HepG2 (cell line): Measurements from ENCODE around the gene PSMC5. TPM values are rescaled to one million over a fixed set of nuclear protein-coding genes. Genes with fewer than 3 reads are reported as not detected.

Experiments used
- HDAC1 ChIP-seq: sonication (generic); formaldehyde crosslinking; IDR thresholded peaks from 2 replicates; pipeline ENCODE4 v1.5.1; 2020; ENCODE audit warnings: mild to moderate bottlenecking, missing genetic modification reagents
- HNRNPL ChIP-seq: fragments of 200-400 bp; formaldehyde crosslinking; IDR thresholded peaks from 2 replicates; pipeline ENCODE4 v1.6.1; 2017; ENCODE audit warnings: mild to moderate bottlenecking, low read depth, low read length
- RFX5 ChIP-seq: IDR thresholded peaks from 2 replicates; pipeline ENCODE4 v1.6.1; 2011; ENCODE audit warnings: low read depth, low read length, improper control_type of control experiment
- SCMH1 ChIP-seq: sonication (generic); formaldehyde crosslinking; IDR thresholded peaks from 2 replicates; pipeline ENCODE4 v1.9.0; 2021; ENCODE audit warnings: missing genetic modification reagents, mild to moderate bottlenecking, borderline replicate concordance
- SRF ChIP-seq: IDR thresholded peaks from 2 replicates; pipeline ENCODE4 v1.6.1; 2011; ENCODE audit warnings: mild to moderate bottlenecking, low read depth, low read length, moderate library complexity
- TMF1 ChIP-seq: sonication (generic); formaldehyde crosslinking; IDR thresholded peaks from 2 replicates; pipeline ENCODE4 v1.8.1; 2022; ENCODE audit warnings: low read depth, missing genetic modification reagents
- ZNF274 ChIP-seq: sonication (generic); formaldehyde crosslinking; IDR thresholded peaks from 2 replicates; pipeline ENCODE4 v1.5.1; 2020; ENCODE audit warnings: mild to moderate bottlenecking, missing genetic modification reagents
- ZNF44 ChIP-seq: sonication (generic); formaldehyde crosslinking; IDR thresholded peaks from 2 replicates; pipeline ENCODE4 v1.5.1; 2020; ENCODE audit warnings: mild to moderate bottlenecking, missing genetic modification reagents
- ZNF446 ChIP-seq: sonication (generic); formaldehyde crosslinking; IDR thresholded peaks from 2 replicates; pipeline ENCODE4 v1.5.0; 2020; ENCODE audit warnings: mild to moderate bottlenecking, missing genetic modification reagents
- ZNF607 ChIP-seq: sonication (generic); formaldehyde crosslinking; IDR thresholded peaks from 2 replicates; pipeline ENCODE4 v1.5.1; 2020; ENCODE audit warnings: missing genetic modification reagents, mild to moderate bottlenecking, borderline replicate concordance
- ZNF616 ChIP-seq: sonication (generic); formaldehyde crosslinking; IDR thresholded peaks from 2 replicates; pipeline ENCODE4 v1.5.0; 2020; ENCODE audit warnings: low read depth, mild to moderate bottlenecking, missing genetic modification reagents
- ZNF772 ChIP-seq: sonication (generic); formaldehyde crosslinking; IDR thresholded peaks from 2 replicates; pipeline ENCODE4 v1.5.0; 2020; ENCODE audit warnings: mild to moderate bottlenecking, missing genetic modification reagents
- ZSCAN21 ChIP-seq: sonication (generic); formaldehyde crosslinking; IDR thresholded peaks from 2 replicates; pipeline ENCODE4 v1.8.0; 2022; ENCODE audit warnings: mild to moderate bottlenecking, missing genetic modification reagents, moderate library complexity, borderline replicate concordance
- polyA plus RNA-seq, 8 experiments: library from polyadenylated mRNA; depleted of rRNA in 3 of 8; stranded (reverse) in 7 of 8; unstranded in 1 of 8; fragments of >200 nt; fragmentation: Illumina TruSeq in 4 of 8; extraction: Trizol in 4 of 8; gene quantifications; 2 replicates each; pipeline versions ENCODE4 v1.2.1 to v1.2.3, GENCODE V29; 2011 to 2016; ENCODE audit warnings: low read depth in 4 of 8, missing spikeins in 1 of 8, mixed read lengths in 1 of 8; ENCODE audit not compliant: insufficient read depth in 1 of 8
- total RNA-seq, 5 experiments: library from RNA; depleted of rRNA; stranded (reverse); fragments of >200 nt; fragmentation: Illumina TruSeq; extraction: Trizol; gene quantifications; 2 replicates each; pipeline ENCODE4 v1.2.3, GENCODE V29; 2016; ENCODE audit warnings: low read depth in 1 of 5
- TF ChIP-seq, protein P1 (sequence below): sonication (generic); formaldehyde crosslinking; IDR thresholded peaks from 2 replicates; pipeline ENCODE4 v1.4.0; 2020; ENCODE audit warnings: missing genetic modification reagents, borderline replicate concordance
- TF ChIP-seq, protein P2 (sequence below): sonication (generic); formaldehyde crosslinking; IDR thresholded peaks from 2 replicates; pipeline ENCODE4 v1.4.0; 2020; ENCODE audit warnings: missing genetic modification reagents
- TF ChIP-seq, protein P3 (sequence below): sonication (generic); formaldehyde crosslinking; IDR thresholded peaks from 2 replicates; pipeline ENCODE4 v1.8.0; 2022; ENCODE audit warnings: missing genetic modification reagents, mild to moderate bottlenecking, moderate library complexity, borderline replicate concordance
- TF ChIP-seq, protein P4 (sequence below): IDR thresholded peaks from 2 replicates; pipeline ENCODE4 v1.6.1; 2018; ENCODE audit warnings: missing genetic modification reagents
- TF ChIP-seq, protein P5 (sequence below): sonication (generic); formaldehyde crosslinking; IDR thresholded peaks from 2 replicates; pipeline ENCODE4 v1.5.0; 2020; ENCODE audit warnings: mild to moderate bottlenecking, missing genetic modification reagents

PSMC5 gene
- total and polyA plus RNA-seq, 2 of the 13 experiments (the other 11 are each of a cell fraction or from before 2014, with no cell fraction given), result 35.3 to 128 TPM

DNA sequence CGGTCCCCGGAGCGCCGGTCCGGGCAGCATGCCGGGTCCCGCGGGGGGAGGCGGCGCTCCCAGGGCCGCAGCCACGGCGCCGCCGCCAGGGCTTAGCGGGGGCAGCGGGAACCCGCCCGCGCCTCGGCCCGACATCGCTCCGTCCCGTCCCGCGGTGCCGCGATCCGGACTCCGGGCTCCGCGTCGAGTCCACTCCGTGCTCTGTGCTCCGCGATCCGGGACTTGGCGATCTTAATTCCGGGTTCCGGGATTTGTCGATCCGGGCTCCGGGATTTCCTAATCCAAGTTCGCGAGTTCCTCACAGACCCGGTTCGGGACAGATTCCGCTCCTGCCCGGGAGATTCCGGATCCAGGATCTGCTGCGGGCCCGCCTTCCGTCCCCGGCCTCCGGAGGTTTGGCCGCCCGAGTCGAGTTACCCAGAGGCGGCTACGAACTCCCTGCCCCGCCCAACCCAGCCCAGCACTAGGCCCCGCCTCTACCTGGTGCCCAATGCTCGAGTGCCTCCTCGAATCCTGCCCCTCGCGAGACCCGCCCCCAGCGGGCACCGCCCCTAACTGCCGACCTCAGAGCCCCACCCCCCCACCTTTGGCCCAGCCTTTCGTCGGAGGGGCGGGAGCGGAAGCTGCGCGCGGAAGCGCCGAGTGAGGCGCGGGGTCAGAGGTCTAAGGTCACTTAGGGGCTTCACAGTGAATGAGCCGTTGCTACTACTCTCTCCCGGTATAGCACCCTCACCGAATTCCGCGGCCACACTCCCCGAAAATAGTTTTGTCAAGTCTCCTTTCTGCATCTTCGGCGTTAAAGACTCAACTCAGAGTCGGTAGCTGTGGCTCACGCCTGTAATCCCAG lies 15.5 kb downstream of the PSMC5 start, which contains the start of gene SMARCD2 (continued):
- TF ChIP-seq, protein P1, sequence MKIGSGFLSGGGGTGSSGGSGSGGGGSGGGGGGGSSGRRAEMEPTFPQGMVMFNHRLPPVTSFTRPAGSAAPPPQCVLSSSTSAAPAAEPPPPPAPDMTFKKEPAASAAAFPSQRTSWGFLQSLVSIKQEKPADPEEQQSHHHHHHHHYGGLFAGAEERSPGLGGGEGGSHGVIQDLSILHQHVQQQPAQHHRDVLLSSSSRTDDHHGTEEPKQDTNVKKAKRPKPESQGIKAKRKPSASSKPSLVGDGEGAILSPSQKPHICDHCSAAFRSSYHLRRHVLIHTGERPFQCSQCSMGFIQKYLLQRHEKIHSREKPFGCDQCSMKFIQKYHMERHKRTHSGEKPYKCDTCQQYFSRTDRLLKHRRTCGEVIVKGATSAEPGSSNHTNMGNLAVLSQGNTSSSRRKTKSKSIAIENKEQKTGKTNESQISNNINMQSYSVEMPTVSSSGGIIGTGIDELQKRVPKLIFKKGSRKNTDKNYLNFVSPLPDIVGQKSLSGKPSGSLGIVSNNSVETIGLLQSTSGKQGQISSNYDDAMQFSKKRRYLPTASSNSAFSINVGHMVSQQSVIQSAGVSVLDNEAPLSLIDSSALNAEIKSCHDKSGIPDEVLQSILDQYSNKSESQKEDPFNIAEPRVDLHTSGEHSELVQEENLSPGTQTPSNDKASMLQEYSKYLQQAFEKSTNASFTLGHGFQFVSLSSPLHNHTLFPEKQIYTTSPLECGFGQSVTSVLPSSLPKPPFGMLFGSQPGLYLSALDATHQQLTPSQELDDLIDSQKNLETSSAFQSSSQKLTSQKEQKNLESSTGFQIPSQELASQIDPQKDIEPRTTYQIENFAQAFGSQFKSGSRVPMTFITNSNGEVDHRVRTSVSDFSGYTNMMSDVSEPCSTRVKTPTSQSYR (CRISPR knock-in tag), result peak; percentile 64
- TF ChIP-seq, protein P2, sequence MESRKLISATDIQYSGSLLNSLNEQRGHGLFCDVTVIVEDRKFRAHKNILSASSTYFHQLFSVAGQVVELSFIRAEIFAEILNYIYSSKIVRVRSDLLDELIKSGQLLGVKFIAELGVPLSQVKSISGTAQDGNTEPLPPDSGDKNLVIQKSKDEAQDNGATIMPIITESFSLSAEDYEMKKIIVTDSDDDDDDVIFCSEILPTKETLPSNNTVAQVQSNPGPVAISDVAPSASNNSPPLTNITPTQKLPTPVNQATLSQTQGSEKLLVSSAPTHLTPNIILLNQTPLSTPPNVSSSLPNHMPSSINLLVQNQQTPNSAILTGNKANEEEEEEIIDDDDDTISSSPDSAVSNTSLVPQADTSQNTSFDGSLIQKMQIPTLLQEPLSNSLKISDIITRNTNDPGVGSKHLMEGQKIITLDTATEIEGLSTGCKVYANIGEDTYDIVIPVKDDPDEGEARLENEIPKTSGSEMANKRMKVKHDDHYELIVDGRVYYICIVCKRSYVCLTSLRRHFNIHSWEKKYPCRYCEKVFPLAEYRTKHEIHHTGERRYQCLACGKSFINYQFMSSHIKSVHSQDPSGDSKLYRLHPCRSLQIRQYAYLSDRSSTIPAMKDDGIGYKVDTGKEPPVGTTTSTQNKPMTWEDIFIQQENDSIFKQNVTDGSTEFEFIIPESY (CRISPR knock-in tag), result peak; percentile 66; the same call in 1 of the 2 replicates
- TF ChIP-seq SRF (peak; percentile 80), SCMH1 (CRISPR knock-in tag) (no peak), HDAC1 (peak; percentile 90), ZNF274 (CRISPR knock-in tag) (peak; percentile 60; the same call in 1 of the 2 replicates), ZNF607 (CRISPR knock-in tag) (peak; percentile 73; the same call in 1 of the 2 replicates), RFX5 (peak; percentile 76), HNRNPL (no peak), TMF1 (peak; percentile 98), ZNF446 (peak; percentile 84), ZNF772 (CRISPR knock-in tag) (peak; percentile 91), ZNF44 (CRISPR knock-in tag) (no peak), ZNF616 (peak; percentile 82; the same call in 1 of the 2 replicates), ZSCAN21 (CRISPR knock-in tag) (peak; percentile 96; the same call in 1 of the 2 replicates)
- TF ChIP-seq, protein P3, sequence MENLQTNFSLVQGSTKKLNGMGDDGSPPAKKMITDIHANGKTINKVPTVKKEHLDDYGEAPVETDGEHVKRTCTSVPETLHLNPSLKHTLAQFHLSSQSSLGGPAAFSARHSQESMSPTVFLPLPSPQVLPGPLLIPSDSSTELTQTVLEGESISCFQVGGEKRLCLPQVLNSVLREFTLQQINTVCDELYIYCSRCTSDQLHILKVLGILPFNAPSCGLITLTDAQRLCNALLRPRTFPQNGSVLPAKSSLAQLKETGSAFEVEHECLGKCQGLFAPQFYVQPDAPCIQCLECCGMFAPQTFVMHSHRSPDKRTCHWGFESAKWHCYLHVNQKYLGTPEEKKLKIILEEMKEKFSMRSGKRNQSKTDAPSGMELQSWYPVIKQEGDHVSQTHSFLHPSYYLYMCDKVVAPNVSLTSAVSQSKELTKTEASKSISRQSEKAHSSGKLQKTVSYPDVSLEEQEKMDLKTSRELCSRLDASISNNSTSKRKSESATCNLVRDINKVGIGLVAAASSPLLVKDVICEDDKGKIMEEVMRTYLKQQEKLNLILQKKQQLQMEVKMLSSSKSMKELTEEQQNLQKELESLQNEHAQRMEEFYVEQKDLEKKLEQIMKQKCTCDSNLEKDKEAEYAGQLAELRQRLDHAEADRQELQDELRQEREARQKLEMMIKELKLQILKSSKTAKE (CRISPR knock-in tag), result 0 out of 2 replicates have a peak, but pooled peaks have one; percentile 38
- TF ChIP-seq, protein P4, sequence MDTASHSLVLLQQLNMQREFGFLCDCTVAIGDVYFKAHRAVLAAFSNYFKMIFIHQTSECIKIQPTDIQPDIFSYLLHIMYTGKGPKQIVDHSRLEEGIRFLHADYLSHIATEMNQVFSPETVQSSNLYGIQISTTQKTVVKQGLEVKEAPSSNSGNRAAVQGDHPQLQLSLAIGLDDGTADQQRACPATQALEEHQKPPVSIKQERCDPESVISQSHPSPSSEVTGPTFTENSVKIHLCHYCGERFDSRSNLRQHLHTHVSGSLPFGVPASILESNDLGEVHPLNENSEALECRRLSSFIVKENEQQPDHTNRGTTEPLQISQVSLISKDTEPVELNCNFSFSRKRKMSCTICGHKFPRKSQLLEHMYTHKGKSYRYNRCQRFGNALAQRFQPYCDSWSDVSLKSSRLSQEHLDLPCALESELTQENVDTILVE, result peak; percentile 100
- TF ChIP-seq, protein P5, sequence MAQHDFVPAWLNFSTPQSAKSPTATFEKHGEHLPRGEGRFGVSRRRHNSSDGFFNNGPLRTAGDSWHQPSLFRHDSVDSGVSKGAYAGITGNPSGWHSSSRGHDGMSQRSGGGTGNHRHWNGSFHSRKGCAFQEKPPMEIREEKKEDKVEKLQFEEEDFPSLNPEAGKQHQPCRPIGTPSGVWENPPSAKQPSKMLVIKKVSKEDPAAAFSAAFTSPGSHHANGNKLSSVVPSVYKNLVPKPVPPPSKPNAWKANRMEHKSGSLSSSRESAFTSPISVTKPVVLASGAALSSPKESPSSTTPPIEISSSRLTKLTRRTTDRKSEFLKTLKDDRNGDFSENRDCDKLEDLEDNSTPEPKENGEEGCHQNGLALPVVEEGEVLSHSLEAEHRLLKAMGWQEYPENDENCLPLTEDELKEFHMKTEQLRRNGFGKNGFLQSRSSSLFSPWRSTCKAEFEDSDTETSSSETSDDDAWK (CRISPR knock-in tag), result no peak
